HEK293 (cell line): ENCODE measurements around the gene FRMPD4.

Experiments used
- KLF1 ChIP-seq: fragments of 450-650 bp; formaldehyde crosslinking; IDR thresholded peaks from 2 replicates; pipeline ENCODE4 v1.5.1; 2016; ENCODE audit warnings: missing biosample characterization, missing genetic modification characterization
- MYNN ChIP-seq: fragments of 450-650 bp; formaldehyde crosslinking; IDR thresholded peaks from 2 replicates; pipeline ENCODE4 v1.5.1; 2016; ENCODE audit warnings: missing biosample characterization, missing genetic modification characterization, borderline replicate concordance
- ZBTB8A ChIP-seq: fragments of 450-650 bp; formaldehyde crosslinking; IDR thresholded peaks from 2 replicates; pipeline ENCODE4 v1.5.1; 2016; ENCODE audit warnings: missing biosample characterization, missing genetic modification characterization
- ZNF138 ChIP-seq: fragments of 450-650 bp; formaldehyde crosslinking; IDR thresholded peaks from 2 replicates; pipeline ENCODE4 v1.5.1; 2016; ENCODE audit warnings: missing biosample characterization, missing genetic modification characterization, borderline replicate concordance
- ZNF362 ChIP-seq: fragments of 450-650 bp; formaldehyde crosslinking; IDR thresholded peaks from 2 replicates; pipeline ENCODE4 v1.5.1; 2016; ENCODE audit warnings: missing biosample characterization, missing genetic modification characterization
- ZNF558 ChIP-seq: fragments of 450-650 bp; formaldehyde crosslinking; IDR thresholded peaks from 2 replicates; pipeline ENCODE4 v1.5.1; 2016; ENCODE audit warnings: missing biosample characterization, missing genetic modification characterization
- ZNF701 ChIP-seq: fragments of 450-650 bp; formaldehyde crosslinking; IDR thresholded peaks from 2 replicates; pipeline ENCODE4 v1.5.1; 2016; ENCODE audit warnings: missing biosample characterization, missing genetic modification characterization
- ZNF707 ChIP-seq: fragments of 450-650 bp; formaldehyde crosslinking; IDR thresholded peaks from 2 replicates; pipeline ENCODE4 v1.5.1; 2016; ENCODE audit warnings: missing biosample characterization, missing genetic modification characterization
- ZSCAN18 ChIP-seq: fragments of 450-650 bp; formaldehyde crosslinking; IDR thresholded peaks from 2 replicates; pipeline ENCODE4 v1.5.1; 2016; ENCODE audit warnings: missing biosample characterization, missing genetic modification characterization
- TF ChIP-seq, protein P1 (sequence below): fragments of 450-650 bp; formaldehyde crosslinking; IDR thresholded peaks from 2 replicates; pipeline ENCODE4 v1.5.1; 2016; ENCODE audit warnings: missing biosample characterization, missing genetic modification characterization
- TF ChIP-seq, protein P2 (sequence below): fragments of 450-650 bp; formaldehyde crosslinking; IDR thresholded peaks from 2 replicates; pipeline ENCODE4 v1.5.1; 2016; ENCODE audit warnings: missing biosample characterization, missing genetic modification characterization
- TF ChIP-seq, protein P3 (sequence below): fragments of 450-650 bp; formaldehyde crosslinking; IDR thresholded peaks from 2 replicates; pipeline ENCODE4 v1.5.1; 2016; ENCODE audit warnings: missing biosample characterization, missing genetic modification characterization

DNA sequence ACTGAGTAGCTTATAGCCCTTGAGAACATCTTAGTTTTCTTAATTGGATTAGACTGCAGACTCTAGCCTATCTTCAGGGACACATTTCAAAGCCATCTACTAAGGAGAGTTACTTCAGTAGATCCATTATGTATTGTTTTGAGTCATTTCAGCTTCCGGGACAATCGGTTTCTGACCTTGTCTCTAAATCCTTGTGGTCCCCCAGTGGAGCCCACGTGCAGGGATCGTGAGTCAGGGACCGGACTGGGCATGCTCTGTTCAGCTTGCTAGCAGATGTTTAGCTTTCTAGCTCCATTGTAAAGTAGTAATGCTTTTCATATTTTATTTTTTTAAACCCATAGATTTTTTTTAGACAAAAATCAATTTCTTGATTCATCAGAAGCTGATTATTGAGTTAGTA lies 441.0 kb downstream of the FRMPD4 start:
- TF ChIP-seq ZNF138: no peak
- no peak for TF ChIP-seq ZSCAN18 (tag by site-specific recombination)
- TF ChIP-seq, protein P1, sequence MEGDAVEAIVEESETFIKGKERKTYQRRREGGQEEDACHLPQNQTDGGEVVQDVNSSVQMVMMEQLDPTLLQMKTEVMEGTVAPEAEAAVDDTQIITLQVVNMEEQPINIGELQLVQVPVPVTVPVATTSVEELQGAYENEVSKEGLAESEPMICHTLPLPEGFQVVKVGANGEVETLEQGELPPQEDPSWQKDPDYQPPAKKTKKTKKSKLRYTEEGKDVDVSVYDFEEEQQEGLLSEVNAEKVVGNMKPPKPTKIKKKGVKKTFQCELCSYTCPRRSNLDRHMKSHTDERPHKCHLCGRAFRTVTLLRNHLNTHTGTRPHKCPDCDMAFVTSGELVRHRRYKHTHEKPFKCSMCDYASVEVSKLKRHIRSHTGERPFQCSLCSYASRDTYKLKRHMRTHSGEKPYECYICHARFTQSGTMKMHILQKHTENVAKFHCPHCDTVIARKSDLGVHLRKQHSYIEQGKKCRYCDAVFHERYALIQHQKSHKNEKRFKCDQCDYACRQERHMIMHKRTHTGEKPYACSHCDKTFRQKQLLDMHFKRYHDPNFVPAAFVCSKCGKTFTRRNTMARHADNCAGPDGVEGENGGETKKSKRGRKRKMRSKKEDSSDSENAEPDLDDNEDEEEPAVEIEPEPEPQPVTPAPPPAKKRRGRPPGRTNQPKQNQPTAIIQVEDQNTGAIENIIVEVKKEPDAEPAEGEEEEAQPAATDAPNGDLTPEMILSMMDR (tag by site-specific recombination): no peak
- no peak for TF ChIP-seq ZBTB8A (tag by site-specific recombination)
- no peak for TF ChIP-seq MYNN (tag by site-specific recombination)
- no peak for TF ChIP-seq KLF1 (tag by site-specific recombination)
- TF ChIP-seq ZNF701: no peak
- no peak for TF ChIP-seq ZNF558 (tag by site-specific recombination)
- TF ChIP-seq, protein P2, sequence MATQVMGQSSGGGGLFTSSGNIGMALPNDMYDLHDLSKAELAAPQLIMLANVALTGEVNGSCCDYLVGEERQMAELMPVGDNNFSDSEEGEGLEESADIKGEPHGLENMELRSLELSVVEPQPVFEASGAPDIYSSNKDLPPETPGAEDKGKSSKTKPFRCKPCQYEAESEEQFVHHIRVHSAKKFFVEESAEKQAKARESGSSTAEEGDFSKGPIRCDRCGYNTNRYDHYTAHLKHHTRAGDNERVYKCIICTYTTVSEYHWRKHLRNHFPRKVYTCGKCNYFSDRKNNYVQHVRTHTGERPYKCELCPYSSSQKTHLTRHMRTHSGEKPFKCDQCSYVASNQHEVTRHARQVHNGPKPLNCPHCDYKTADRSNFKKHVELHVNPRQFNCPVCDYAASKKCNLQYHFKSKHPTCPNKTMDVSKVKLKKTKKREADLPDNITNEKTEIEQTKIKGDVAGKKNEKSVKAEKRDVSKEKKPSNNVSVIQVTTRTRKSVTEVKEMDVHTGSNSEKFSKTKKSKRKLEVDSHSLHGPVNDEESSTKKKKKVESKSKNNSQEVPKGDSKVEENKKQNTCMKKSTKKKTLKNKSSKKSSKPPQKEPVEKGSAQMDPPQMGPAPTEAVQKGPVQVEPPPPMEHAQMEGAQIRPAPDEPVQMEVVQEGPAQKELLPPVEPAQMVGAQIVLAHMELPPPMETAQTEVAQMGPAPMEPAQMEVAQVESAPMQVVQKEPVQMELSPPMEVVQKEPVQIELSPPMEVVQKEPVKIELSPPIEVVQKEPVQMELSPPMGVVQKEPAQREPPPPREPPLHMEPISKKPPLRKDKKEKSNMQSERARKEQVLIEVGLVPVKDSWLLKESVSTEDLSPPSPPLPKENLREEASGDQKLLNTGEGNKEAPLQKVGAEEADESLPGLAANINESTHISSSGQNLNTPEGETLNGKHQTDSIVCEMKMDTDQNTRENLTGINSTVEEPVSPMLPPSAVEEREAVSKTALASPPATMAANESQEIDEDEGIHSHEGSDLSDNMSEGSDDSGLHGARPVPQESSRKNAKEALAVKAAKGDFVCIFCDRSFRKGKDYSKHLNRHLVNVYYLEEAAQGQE (tag by site-specific recombination): no peak
- TF ChIP-seq ZNF362: no peak
- no peak for TF ChIP-seq ZNF707
- TF ChIP-seq, protein P3, sequence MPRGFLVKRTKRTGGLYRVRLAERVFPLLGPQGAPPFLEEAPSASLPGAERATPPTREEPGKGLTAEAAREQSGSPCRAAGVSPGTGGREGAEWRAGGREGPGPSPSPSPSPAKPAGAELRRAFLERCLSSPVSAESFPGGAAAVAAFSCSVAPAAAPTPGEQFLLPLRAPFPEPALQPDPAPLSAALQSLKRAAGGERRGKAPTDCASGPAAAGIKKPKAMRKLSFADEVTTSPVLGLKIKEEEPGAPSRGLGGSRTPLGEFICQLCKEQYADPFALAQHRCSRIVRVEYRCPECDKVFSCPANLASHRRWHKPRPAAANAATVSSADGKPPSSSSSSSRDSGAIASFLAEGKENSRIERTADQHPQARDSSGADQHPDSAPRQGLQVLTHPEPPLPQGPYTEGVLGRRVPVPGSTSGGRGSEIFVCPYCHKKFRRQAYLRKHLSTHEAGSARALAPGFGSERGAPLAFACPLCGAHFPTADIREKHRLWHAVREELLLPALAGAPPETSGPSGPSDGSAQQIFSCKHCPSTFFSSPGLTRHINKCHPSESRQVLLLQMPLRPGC: no peak
